ENCODE measurements around the gene ORC6.
A peak's percentile ranks its signal among the peaks of the same experiment; 100 is the strongest.
"Not testable (repeated sequence)": the region's sequence is repeated elsewhere in the genome, so short reads cannot be mapped to it uniquely, and the experiment has no call there.

ORC6 gene

GRCh38 chr16:46689365-46690280 is at the start of gene ORC6:
TSS of gene ORC6 (plus strand) at chr16:46689659. CDS start at chr16:46689706, 47 bp downstream.
- no peak for FAIRE-seq

GRCh38 chr16:46648656-46649055 is 40.8 kb upstream of the ORC6 start:
- no peak for FAIRE-seq

- no peak for FAIRE-seq
Measured at GRCh38 chr16:46649588-46650253, 39.7 kb upstream of the ORC6 start.

- no peak for FAIRE-seq
Measured at GRCh38 chr16:46650254-46650623, 39.2 kb upstream of the ORC6 start.

GRCh38 chr16:46651305-46651704 is 38.2 kb upstream of the ORC6 start:
- no peak for FAIRE-seq

- no peak for FAIRE-seq
Measured at GRCh38 chr16:46658925-46659324, 30.5 kb upstream of the ORC6 start.

- FAIRE-seq: no peak
Measured at GRCh38 chr16:46662123-46662522, 27.3 kb upstream of the ORC6 start.

- peak; percentile 53 for FAIRE-seq
Measured at GRCh38 chr16:46673320-46674013, 16.0 kb upstream of the ORC6 start.

- FAIRE-seq: not testable (repeated sequence)
Measured at GRCh38 chr16:46677943-46678342, 11.5 kb upstream of the ORC6 start.

GRCh38 chr16:46681867-46682266 is 7.6 kb upstream of the ORC6 start:
- not testable (repeated sequence) for FAIRE-seq

GRCh38 chr16:46686815-46687473 is 2.5 kb upstream of the ORC6 start:
- no peak for FAIRE-seq

- FAIRE-seq: no peak
Measured at GRCh38 chr16:46687486-46687885, 2.0 kb upstream of the ORC6 start.

- FAIRE-seq: no peak
Measured at GRCh38 chr16:46688101-46688653, 1.3 kb upstream of the ORC6 start.

GRCh38 chr16:46688654-46689364 is 650 bp upstream of the ORC6 start, which contains the start of gene VPS35:
TSS of gene VPS35 (minus strand) at chr16:46689178. CDS start at chr16:46689133, 45 bp downstream.
- peak; percentile 59 for FAIRE-seq

- no peak for FAIRE-seq
Measured at GRCh38 chr16:46690281-46691178, 1.1 kb downstream of the ORC6 start.

GRCh38 chr16:46691726-46692125 is 2.3 kb downstream of the ORC6 start:
- no peak for FAIRE-seq

- FAIRE-seq: no peak
Measured at GRCh38 chr16:46693598-46693997, 4.1 kb downstream of the ORC6 start.

GRCh38 chr16:46695937-46696336 is 6.5 kb downstream of the ORC6 start:
- no peak for FAIRE-seq

- FAIRE-seq: no peak
Measured at GRCh38 chr16:46696957-46697356, 7.5 kb downstream of the ORC6 start.

- no peak for FAIRE-seq
Measured at GRCh38 chr16:46700048-46700447, 10.6 kb downstream of the ORC6 start.

GRCh38 chr16:46701615-46702014 is 12.2 kb downstream of the ORC6 start:
- FAIRE-seq: no peak
